Activated naive CD8-positive, alpha-beta T cell treated with anti-CD3 and anti-CD28 coated beads, Interleukin-2, amount 50 U/mL, for 24 hours (primary cell): ENCODE results near the gene NIPA2.

ENCODE experiments used
- ATAC-seq: fragments of 150-1000 bp; cut with Tn5 transposase; one replicate; pipeline ENCODE4 v1.10.0; 2021
- DNase-seq: peaks from one replicate; pipeline ENCODE4 v3.0.0; 2021
- H3K27ac Mint-ChIP-seq: one replicate; pipeline ENCODE4 v1.8.0; 2021; ENCODE audit warnings: mild to moderate bottlenecking, mixed read lengths
- H3K27me3 Mint-ChIP-seq: one replicate; pipeline ENCODE4 v1.8.0; 2021; ENCODE audit warnings: mixed read lengths
- H3K36me3 Mint-ChIP-seq: one replicate; pipeline ENCODE4 v1.8.0; 2021; ENCODE audit warnings: low read depth, mixed read lengths
- H3K4me1 Mint-ChIP-seq: one replicate; pipeline ENCODE4 v1.8.0; 2021; ENCODE audit warnings: mixed read lengths
- H3K4me3 Mint-ChIP-seq: one replicate; pipeline ENCODE4 v1.8.0; 2021; ENCODE audit warnings: mild to moderate bottlenecking, moderate library complexity, mixed read lengths
- H3K9me3 Mint-ChIP-seq: one replicate; pipeline ENCODE4 v1.8.0; 2021; ENCODE audit warnings: mixed read lengths

Gene NIPA2

DNA sequence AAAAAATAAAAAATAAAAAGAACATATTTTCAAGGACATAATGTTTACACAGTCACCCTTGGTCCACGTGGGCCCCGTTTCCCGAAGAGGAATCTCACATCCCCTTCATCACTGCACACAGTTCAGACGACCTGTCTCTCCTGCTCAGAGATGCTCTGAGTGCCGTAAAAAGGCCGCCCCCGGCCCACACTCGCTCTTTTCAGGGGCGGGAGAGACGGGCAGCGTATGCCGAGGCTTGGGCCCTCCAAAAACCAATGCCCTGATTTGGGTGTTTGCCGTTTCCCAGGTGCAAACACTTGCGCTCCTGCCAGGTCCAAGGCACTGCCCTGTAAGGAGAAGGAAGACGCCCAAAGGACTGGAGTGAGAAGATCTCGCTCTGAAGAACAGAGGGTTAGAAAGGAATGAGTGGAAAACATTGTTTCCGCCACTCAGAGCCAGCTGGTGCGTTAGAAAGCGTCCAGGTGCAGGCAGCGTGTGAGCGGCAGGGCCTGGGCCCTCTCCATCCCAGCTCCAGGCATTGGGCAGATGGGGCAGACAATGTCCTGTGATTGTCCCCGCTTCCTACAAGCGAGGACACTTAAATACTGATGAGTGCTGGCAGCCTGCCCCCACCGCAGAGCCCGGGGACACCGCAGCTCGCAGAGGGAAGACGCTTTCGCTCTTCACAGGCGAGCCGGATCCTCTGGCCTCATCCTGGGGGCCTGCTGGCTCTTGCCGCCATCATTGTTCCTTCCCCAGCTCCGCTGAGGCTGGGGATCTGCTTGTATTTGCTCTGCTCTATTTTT lies 53.2 kb downstream of the NIPA2 start:
- no peak for DNase-seq
- H3K27ac Mint-ChIP-seq = no peak overlapping the region
- H3K27me3 Mint-ChIP-seq = no peaks in the 10 kb centered on the region
- H3K4me1 Mint-ChIP-seq = no peaks in the 10 kb centered on the region
- no peaks in the 10 kb centered on the region for H3K9me3 Mint-ChIP-seq
- H3K4me3 Mint-ChIP-seq = no peak overlapping the region
- no peak for ATAC-seq
- H3K36me3 Mint-ChIP-seq = no peaks in the 10 kb centered on the region

DNA sequence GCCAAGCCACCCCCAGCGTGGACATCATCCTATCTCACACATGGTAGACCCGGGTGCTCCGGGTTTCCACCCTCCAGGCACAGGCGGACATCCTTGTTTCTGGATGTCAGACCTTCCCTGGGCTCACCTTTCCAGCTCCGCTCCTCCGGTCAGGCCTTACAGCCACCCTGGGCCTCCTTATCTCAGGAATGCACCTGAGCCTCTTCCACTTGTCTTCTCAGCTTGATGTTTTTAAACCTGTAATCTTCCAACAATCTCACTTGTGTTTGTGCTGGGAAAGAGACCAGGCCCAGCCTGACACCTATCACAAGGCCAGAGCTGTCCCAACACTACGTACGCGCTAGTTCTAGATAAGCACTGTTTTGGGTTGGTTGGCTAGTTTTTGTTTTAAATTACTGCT lies 53.9 kb downstream of the NIPA2 start:
- no peaks in the 10 kb centered on the region for H3K4me1 Mint-ChIP-seq
- H3K36me3 Mint-ChIP-seq = no peaks in the 10 kb centered on the region
- H3K27ac Mint-ChIP-seq = no peak overlapping the region
- H3K9me3 Mint-ChIP-seq = no peaks in the 10 kb centered on the region
- no peak overlapping the region for H3K4me3 Mint-ChIP-seq
- no peaks in the 10 kb centered on the region for H3K27me3 Mint-ChIP-seq
- ATAC-seq (no peak), DNase-seq (no peak)

DNA sequence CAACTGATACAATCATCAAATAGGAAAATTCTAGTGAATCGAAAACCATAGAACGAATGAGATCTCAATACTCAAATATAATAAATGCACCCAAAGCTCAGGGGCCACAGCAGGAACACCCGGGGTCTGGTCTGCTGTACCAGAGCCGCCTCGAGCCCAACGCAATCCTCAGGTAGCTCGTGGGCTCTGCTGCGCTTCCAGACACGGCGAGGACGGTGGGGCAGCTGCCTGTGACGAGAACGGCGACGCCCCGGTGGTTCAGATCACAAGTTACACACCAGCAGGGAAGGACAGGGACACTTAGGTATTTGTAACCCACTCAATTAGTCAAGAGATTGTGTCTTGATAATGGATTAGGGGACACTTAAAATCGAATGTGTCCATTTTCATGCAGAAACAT lies 54.6 kb downstream of the NIPA2 start:
- no peaks in the 10 kb centered on the region for H3K27me3 Mint-ChIP-seq
- no peaks in the 10 kb centered on the region for H3K9me3 Mint-ChIP-seq
- no peaks in the 10 kb centered on the region for H3K36me3 Mint-ChIP-seq
- no peak for DNase-seq
- H3K4me1 Mint-ChIP-seq = no peaks in the 10 kb centered on the region
- no peak overlapping the region for H3K4me3 Mint-ChIP-seq
- no peak for ATAC-seq
- H3K27ac Mint-ChIP-seq = no peak overlapping the region

DNA sequence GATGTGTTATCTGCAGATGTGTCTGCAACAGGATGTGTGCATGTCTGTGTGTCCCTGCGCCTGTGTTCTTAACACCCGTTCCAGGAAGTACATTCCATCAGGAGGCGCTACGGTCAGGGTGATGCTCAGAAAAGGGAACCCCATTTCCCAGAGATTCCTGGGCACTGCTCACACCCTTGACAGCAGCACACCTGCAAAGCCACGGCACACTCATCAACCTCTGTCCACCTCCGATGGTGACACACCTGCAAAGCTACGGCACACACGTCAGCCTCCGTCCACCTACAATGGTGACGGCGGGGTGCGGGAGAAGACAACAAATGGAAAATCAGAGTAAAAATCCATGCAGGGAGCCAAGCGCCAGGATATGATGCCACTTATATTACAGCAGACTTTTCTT lies 55.4 kb downstream of the NIPA2 start:
- Mint-ChIP-seq H3K9me3 (no peaks in the 10 kb centered on the region), H3K36me3 (no peaks in the 10 kb centered on the region), H3K4me1 (no peaks in the 10 kb centered on the region), H3K27me3 (no peaks in the 10 kb centered on the region), H3K27ac (no peak overlapping the region), H3K4me3 (no peak overlapping the region)
- ATAC-seq (no peak), DNase-seq (no peak)

DNA sequence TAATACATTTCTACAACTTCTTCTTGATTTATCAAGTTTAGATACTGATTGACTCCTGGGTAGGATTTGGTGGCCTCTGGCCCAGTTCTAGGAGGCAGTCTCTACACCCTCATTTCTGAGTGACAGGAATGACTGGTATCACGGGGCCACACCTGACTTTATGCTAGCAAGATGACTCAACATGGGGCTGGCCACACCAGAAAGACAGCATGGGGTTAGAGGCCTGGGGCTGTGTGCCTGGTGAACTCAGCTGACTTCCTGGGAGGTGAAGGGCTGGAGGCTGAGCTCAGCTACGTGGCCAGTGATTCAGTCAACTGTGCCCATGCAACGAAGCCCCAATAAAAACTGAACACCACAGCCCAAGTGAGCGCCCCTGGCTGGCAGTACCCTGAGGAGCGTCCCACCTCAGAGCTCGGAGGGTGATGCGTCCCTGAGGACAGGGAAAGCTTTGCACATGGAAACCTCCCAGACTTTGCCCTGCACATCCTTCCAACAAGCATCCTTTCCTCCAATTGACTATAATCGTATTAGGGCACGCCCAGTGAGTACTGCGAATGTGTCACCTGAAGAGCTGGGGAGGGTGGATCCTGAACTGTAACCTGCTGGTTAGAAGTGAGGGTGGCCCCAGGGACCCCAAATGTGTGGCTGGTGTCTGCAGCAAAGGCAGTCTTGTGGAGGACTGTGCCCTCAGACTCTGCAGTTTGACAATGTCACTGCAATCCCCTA lies 57.2 kb downstream of the NIPA2 start:
- Mint-ChIP-seq H3K36me3 (no peaks in the 10 kb centered on the region), H3K27ac (no peak overlapping the region), H3K9me3 (no peaks in the 10 kb centered on the region), H3K4me1 (no peaks in the 10 kb centered on the region), H3K27me3 (no peaks in the 10 kb centered on the region), H3K4me3 (no peak overlapping the region)
- ATAC-seq (peak; percentile 84), DNase-seq (peak; percentile 5)

GRCh38 chr15:22902046-22902445 lies 63.6 kb downstream of the NIPA2 start:
- no peak overlapping the region for H3K4me3 Mint-ChIP-seq
- H3K9me3 Mint-ChIP-seq = no peaks in the 10 kb centered on the region
- no peak overlapping the region for H3K27ac Mint-ChIP-seq
- ATAC-seq (no peak), DNase-seq (no peak)
- no peaks in the 10 kb centered on the region for H3K27me3 Mint-ChIP-seq
- H3K36me3 Mint-ChIP-seq = no peaks in the 10 kb centered on the region
- no peaks in the 10 kb centered on the region for H3K4me1 Mint-ChIP-seq

DNA sequence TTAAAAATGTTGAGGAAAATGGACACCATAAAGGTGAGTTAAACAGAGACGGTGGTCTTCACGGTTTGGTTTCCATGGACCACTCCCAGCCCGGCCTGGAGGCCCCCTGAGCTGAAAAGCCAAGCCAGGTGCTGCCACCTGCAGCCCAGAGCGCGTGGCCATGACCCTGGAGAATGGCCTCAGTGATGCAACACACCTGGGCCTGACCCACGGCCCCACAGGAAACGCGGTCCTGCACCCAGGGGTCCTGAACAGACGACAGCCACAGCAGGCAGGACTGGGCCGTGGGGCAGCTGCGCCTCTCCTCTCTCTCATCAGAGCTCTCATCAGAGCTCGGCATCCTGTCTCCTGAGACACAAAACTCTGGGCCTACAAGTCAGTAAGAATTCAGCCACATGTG lies 64.1 kb downstream of the NIPA2 start:
- Mint-ChIP-seq H3K4me3 (no peak overlapping the region), H3K4me1 (no peaks in the 10 kb centered on the region), H3K27me3 (no peaks in the 10 kb centered on the region), H3K27ac (no peak overlapping the region), H3K36me3 (no peaks in the 10 kb centered on the region), H3K9me3 (no peaks in the 10 kb centered on the region)
- no peak for ATAC-seq
- DNase-seq = no peak

DNA sequence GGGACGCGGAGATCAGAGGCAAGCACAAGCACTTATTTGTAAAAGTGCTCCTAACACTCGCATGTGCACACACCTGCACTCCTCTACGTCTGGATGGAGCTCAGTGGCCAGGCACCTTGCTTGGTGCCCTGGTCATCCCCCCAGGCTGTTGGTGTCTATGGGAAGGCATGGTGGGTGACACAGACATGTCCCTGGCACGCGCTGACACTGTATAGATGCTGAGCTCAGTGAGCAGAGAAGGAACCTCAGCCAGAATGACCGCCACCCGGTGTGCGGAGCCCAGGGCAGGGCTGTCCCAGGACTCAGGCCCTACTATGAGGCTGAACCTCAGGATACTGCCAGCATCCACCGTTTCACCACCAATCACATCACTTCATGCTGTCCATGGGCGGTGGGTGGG lies 64.5 kb downstream of the NIPA2 start:
- Mint-ChIP-seq H3K36me3 (no peaks in the 10 kb centered on the region), H3K4me1 (no peaks in the 10 kb centered on the region), H3K27ac (no peak overlapping the region), H3K27me3 (no peaks in the 10 kb centered on the region), H3K4me3 (no peak overlapping the region), H3K9me3 (no peaks in the 10 kb centered on the region)
- ATAC-seq (no peak), DNase-seq (no peak)

- Mint-ChIP-seq H3K27me3 (no peaks in the 10 kb centered on the region), H3K4me1 (no peaks in the 10 kb centered on the region), H3K4me3 (no peak overlapping the region), H3K27ac (no peak overlapping the region), H3K36me3 (no peaks in the 10 kb centered on the region), H3K9me3 (no peaks in the 10 kb centered on the region)
- DNase-seq = no peak
- ATAC-seq = no peak
Measured at GRCh38 chr15:22903427-22903826, 65.0 kb downstream of the NIPA2 start.

GRCh38 chr15:22903961-22904534 lies 65.6 kb downstream of the NIPA2 start:
- H3K9me3 Mint-ChIP-seq = no peaks in the 10 kb centered on the region
- ATAC-seq = peak; percentile 24
- H3K27ac Mint-ChIP-seq = no peak overlapping the region

DNA sequence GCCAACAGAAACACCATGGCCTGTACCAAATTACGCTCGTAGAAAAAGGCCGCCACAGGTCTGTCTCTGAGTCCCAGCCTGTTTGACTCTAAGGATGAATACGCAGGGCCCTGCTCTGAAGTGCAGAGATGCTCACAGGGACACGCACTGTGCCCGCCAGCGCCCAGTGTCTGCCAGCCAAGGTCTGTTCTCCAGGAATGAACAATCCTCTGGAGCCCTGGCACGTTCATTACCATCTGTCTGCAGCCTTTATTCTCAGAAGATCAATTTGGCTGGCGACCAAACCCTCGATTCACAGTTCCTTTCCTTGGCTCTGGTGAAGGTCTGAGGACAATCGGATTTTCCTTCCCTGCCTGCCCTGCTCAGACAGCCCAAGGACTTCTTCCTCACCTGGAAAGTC lies 66.3 kb downstream of the NIPA2 start:
- H3K36me3 Mint-ChIP-seq = peaks cover 3% of the 10 kb centered on the region
- H3K27ac Mint-ChIP-seq = no peak overlapping the region
- no peaks in the 10 kb centered on the region for H3K9me3 Mint-ChIP-seq
- H3K4me3 Mint-ChIP-seq = no peak overlapping the region
- DNase-seq = no peak
- H3K4me1 Mint-ChIP-seq = no peaks in the 10 kb centered on the region
- ATAC-seq = no peak
- no peaks in the 10 kb centered on the region for H3K27me3 Mint-ChIP-seq

More at GRCh38 chr15:22903961-22904534, 65.6 kb downstream of the NIPA2 start:
- DNase-seq = no peak
- Mint-ChIP-seq H3K36me3 (peaks cover 3% of the 10 kb centered on the region), H3K4me3 (no peak overlapping the region), H3K27me3 (no peaks in the 10 kb centered on the region), H3K4me1 (no peaks in the 10 kb centered on the region)

DNA sequence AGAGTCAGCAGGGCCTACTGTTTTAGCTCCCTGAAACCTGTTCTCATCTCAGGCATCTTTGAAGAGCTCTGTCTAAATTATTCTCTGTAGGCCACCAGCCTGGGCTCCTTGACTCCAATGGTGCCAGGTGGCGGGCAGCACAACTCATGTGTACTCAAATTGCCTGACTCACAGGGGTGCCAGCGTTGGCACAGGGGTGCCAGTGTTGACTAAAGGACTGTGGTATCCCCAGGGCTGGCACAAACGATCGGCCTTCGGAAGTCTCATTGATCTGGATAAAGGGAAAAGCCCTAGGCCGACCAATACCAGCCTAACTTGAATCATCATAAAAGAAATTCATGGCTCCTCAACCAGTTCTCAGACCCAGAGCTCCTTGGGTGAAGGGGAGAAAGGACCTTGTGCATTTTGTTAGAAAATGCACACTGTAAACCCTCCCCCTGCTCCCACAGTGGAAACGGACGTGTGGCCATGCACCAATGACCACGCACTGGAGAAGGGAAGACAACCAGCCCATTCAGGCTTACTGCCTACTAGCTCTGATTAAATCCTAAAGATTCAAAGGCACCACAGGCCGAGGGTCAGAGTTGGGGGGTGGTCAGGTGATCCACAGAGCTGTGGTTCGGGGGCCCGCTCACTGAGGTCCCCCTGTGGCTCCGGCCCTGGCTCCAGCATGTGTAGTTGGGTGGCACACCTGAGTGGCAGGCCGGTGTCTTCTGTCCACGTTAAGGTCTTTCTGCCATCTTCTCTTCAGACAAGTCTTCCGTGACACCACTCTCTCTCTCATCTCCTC lies 68.9 kb downstream of the NIPA2 start:
- no peak overlapping the region for H3K4me3 Mint-ChIP-seq
- H3K9me3 Mint-ChIP-seq = no peaks in the 10 kb centered on the region
- ATAC-seq (no peak), DNase-seq (no peak)
- no peaks in the 10 kb centered on the region for H3K4me1 Mint-ChIP-seq
- H3K27ac Mint-ChIP-seq = no peak overlapping the region
- peaks cover 3% of the 10 kb centered on the region for H3K36me3 Mint-ChIP-seq
- H3K27me3 Mint-ChIP-seq = no peaks in the 10 kb centered on the region

DNA sequence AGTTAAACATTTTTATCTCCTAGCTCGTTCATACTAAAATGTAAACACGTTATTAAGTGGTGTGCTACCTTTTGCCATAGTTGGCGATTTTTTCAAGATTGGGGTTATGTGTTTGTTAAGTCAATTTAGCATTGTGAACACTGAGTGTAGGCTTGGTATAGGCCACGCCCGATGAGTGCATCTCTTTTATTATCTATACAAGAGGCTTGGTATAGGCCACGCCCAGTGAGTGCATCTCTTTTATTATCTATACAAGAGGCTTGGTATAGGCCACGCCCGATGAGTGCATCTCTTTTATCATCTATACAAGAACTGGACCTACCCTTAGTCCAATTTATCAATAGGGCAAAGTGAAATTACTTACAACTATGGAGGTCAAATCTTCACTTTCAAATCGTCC lies 70.4 kb downstream of the NIPA2 start:
- no peak for DNase-seq
- Mint-ChIP-seq H3K27ac (no peak overlapping the region), H3K9me3 (no peaks in the 10 kb centered on the region), H3K4me1 (no peaks in the 10 kb centered on the region), H3K4me3 (no peak overlapping the region), H3K36me3 (peaks cover 4% of the 10 kb centered on the region), H3K27me3 (no peaks in the 10 kb centered on the region)
- no peak for ATAC-seq

DNA sequence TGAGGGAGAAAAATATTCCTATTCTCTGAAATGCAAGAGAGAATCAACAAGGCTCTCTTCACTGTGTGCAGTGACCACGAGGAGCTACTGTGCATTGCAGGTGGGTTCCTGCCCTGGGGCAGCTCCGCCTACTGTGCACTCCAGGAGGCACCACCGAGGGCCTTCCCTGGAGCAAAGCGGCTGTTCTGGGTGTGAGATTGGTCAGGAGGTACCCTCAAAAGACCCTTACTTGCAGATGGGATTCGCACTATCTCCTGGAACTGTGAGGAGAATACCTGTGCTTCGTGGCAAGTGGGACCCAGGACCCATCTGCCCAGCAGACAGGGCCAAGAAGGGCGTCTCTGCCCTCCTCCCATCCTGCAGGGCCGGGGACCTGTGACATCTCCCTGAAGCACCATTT lies 72.8 kb downstream of the NIPA2 start:
- Mint-ChIP-seq H3K36me3 (peaks cover 4% of the 10 kb centered on the region), H3K27ac (no peak overlapping the region), H3K4me1 (no peaks in the 10 kb centered on the region), H3K9me3 (no peaks in the 10 kb centered on the region), H3K27me3 (no peaks in the 10 kb centered on the region), H3K4me3 (no peak overlapping the region)
- ATAC-seq (no peak), DNase-seq (no peak)
